Endothelial cell of umbilical vein (primary cell): ENCODE data around the gene DGKI. TPM values are rescaled to one million over a fixed set of nuclear protein-coding genes. Genes with fewer than 3 reads are reported as not detected.

Experiments used
- BruUV-seq: library from RNA; stranded (reverse); fragments of 400-500 nt; replicated peaks from 2 replicates; lab custom pipeline; 2021; lab: Mats Ljungman, UMichigan
- CTCF ChIA-PET: fragments of 300-600, 350-600 bp; sonication (Branson Sonifier 250); formaldehyde crosslinking; loops from one replicate; lab custom pipeline; 2021; ENCODE audit warnings: antibody characterized with exemption, inconsistent platforms; lab: Charles Lee
- POLR2A ChIA-PET: fragments of 300-600, 350-600 bp; sonication (Branson Sonifier 250); formaldehyde crosslinking; loops from one replicate; lab custom pipeline; 2021; ENCODE audit warnings: antibody characterized with exemption, inconsistent platforms; lab: Charles Lee
- DNase-seq: peaks from one replicate; pipeline ENCODE4 v3.0.0-alpha.2; 2011; ENCODE audit warnings: low read depth, low spot score
- FAIRE-seq: peaks from 2 replicates; lab custom pipeline; 2011; peaks lifted over from hg19 to GRCh38; lab: Jason Lieb, UNC
- H2AFZ ChIP-seq: 2 replicates; pipeline ENCODE4 v1.6.0; 2012; ENCODE audit warnings: low read depth, low read length, control low read depth, inconsistent platforms
- H3K27ac ChIP-seq: 2 replicates; pipeline ENCODE4 v1.5.1; 2011; ENCODE audit warnings: low read depth, mild to moderate bottlenecking, control low read depth, low read length, moderate library complexity; ENCODE audit not compliant: insufficient read depth
- H3K27me3 ChIP-seq, 2 experiments: 2 replicates each; pipeline versions ENCODE4 v1.6.0 to v1.6.1; 2011; ENCODE audit warnings: low read length in 2 of 2, mixed read lengths in 1 of 2; ENCODE audit not compliant: control insufficient read depth in 2 of 2, insufficient read depth in 2 of 2
- H3K36me3 ChIP-seq, 2 experiments: 2 replicates in 1 of 2; 3 replicates in 1 of 2; pipeline ENCODE4 v1.5.1; 2011; ENCODE audit warnings: low read length in 2 of 2, mild to moderate bottlenecking in 1 of 2, moderate library complexity in 1 of 2; ENCODE audit not compliant: control insufficient read depth in 2 of 2, insufficient read depth in 2 of 2; ENCODE audit errors: extremely low read depth in 1 of 2
- H3K4me1 ChIP-seq: 3 replicates; pipeline ENCODE4 v1.5.1; 2011; ENCODE audit warnings: mild to moderate bottlenecking, low read length; ENCODE audit not compliant: control insufficient read depth, insufficient read depth; ENCODE audit errors: extremely low read depth
- H3K4me2 ChIP-seq: 2 replicates; pipeline ENCODE4 v1.6.1; 2011; ENCODE audit warnings: low read length, control low read depth, mixed read lengths; ENCODE audit not compliant: insufficient read depth
- H3K4me3 ChIP-seq, 3 experiments: fragments of 200-600 bp in 1 of 3; sonication (generic), shearing (Covaris generic) in 1 of 3; replicated peaks in 1 of 3; 2 replicates each; pipeline ENCODE4 v1.5.1; 2011 to 2016; ENCODE audit warnings: control low read depth in 3 of 3, low read length in 3 of 3, mild to moderate bottlenecking in 2 of 3, inconsistent platforms in 1 of 3, low read depth in 1 of 3, moderate library complexity in 1 of 3; ENCODE audit not compliant: insufficient read depth in 1 of 3
- H3K79me2 ChIP-seq: 2 replicates; pipeline ENCODE4 v1.6.0; 2012; ENCODE audit warnings: low read length, inconsistent platforms; ENCODE audit not compliant: control insufficient read depth, insufficient read depth
- H3K9ac ChIP-seq: replicated peaks from 2 replicates; pipeline ENCODE3; 2011; ENCODE audit warnings: low read length, control low read depth; ENCODE audit not compliant: insufficient read depth; ENCODE audit errors: extremely low read depth
- H3K9me1 ChIP-seq: replicated peaks from 3 replicates; pipeline ENCODE4 v1.6.0; 2011; ENCODE audit warnings: mild to moderate bottlenecking, low read length; ENCODE audit not compliant: control insufficient read depth, insufficient read depth; ENCODE audit errors: extremely low read depth
- H3K9me3 ChIP-seq: replicated peaks from 2 replicates; pipeline ENCODE4 v1.5.1; 2012; ENCODE audit warnings: low read length, inconsistent platforms; ENCODE audit not compliant: control insufficient read depth, insufficient read depth
- H4K20me1 ChIP-seq: replicated peaks from 2 replicates; pipeline ENCODE3; 2011; ENCODE audit warnings: mild to moderate bottlenecking, low read length; ENCODE audit not compliant: control insufficient read depth, insufficient read depth; ENCODE audit errors: extremely low read depth
- CTCF ChIP-seq, 2 donors: IDR thresholded peaks; 1 replicate in 1 of 2; 2 replicates in 1 of 2; pipeline ENCODE4 v1.5.1; 2011; ENCODE audit warnings: low read length in 2 of 2, mild to moderate bottlenecking in 2 of 2, moderate library complexity in 2 of 2, control low read depth in 1 of 2, inconsistent platforms in 1 of 2, low read depth in 1 of 2; ENCODE audit not compliant: insufficient read depth in 1 of 2; ENCODE audit errors: extremely low read depth in 1 of 2
- EZH2 ChIP-seq: IDR thresholded peaks from 2 replicates; pipeline ENCODE4 v1.6.1; 2012; ENCODE audit warnings: borderline replicate concordance, low read depth, mild to moderate bottlenecking, moderate library complexity, low read length, inconsistent platforms; ENCODE audit not compliant: severe bottlenecking
- FOS ChIP-seq: IDR thresholded peaks from 2 replicates; pipeline ENCODE4 v1.6.1; 2011; ENCODE audit warnings: mild to moderate bottlenecking, low read length, moderate library complexity, borderline replicate concordance; ENCODE audit not compliant: insufficient read depth
- GATA2 ChIP-seq: IDR thresholded peaks from 2 replicates; pipeline ENCODE4 v1.7.0; 2011; ENCODE audit warnings: low read depth, mild to moderate bottlenecking, moderate library complexity, mixed read lengths, low read length; ENCODE audit not compliant: insufficient read length, insufficient read depth
- JUN ChIP-seq: IDR thresholded peaks from 2 replicates; pipeline ENCODE4 v1.6.1; 2011; ENCODE audit warnings: borderline replicate concordance, low read depth; ENCODE audit not compliant: insufficient read length, insufficient read depth
- MAX ChIP-seq: IDR thresholded peaks from 2 replicates; pipeline ENCODE4 v1.6.1; 2011; ENCODE audit not compliant: insufficient read depth, insufficient read length
- MYC ChIP-seq: IDR thresholded peaks from one replicate; pipeline ENCODE4 v1.6.1; 2011; ENCODE audit warnings: mild to moderate bottlenecking, low read depth, low read length
- POLR2A ChIP-seq: IDR thresholded peaks from 2 replicates; pipeline ENCODE4 v1.6.1; 2012; ENCODE audit warnings: low read depth, mild to moderate bottlenecking, control low read depth, low read length
- POLR2AphosphoS5 ChIP-seq: IDR thresholded peaks from 2 replicates; pipeline ENCODE4 v1.6.1; 2012; ENCODE audit warnings: low read depth, mild to moderate bottlenecking, control low read depth, low read length, moderate library complexity; ENCODE audit not compliant: insufficient read depth
- dilution Hi-C: fragments of 300-500 bp; cut with MboI; formaldehyde crosslinking; loops from one replicate; pipeline ENCODE4 v1.15.0; 2019; ENCODE audit warnings: low sequenced_read_pairs; ENCODE audit not compliant: extremely low pct_ligation_motif_present
- intact Hi-C: fragments of 100-400 bp; cut with micrococcal nuclease; formaldehyde crosslinking; loops from one replicate; pipeline ENCODE4 v1.10.0; 2022
- polyA plus RNA-seq, 4 experiments: library from polyadenylated mRNA; depleted of rRNA in 3 of 4; stranded (reverse) in 3 of 4; unstranded in 1 of 4; fragments of >200 nt; gene quantifications; 2 replicates each; pipeline versions ENCODE4 v1.2.1 to v1.2.3, GENCODE V29; 2011 to 2012; ENCODE audit warnings: missing spikeins in 1 of 4
- total RNA-seq: library from RNA; stranded (reverse); gene quantifications from 2 replicates; pipeline ENCODE4 v1.2.3, GENCODE V29; 2021

The DGKI gene
- total and polyA plus RNA-seq, 2 donors (not counting 3 experiments of a cell fraction or from before 2014, with no cell fraction given): 0.11 to 0.51 TPM

DNA sequence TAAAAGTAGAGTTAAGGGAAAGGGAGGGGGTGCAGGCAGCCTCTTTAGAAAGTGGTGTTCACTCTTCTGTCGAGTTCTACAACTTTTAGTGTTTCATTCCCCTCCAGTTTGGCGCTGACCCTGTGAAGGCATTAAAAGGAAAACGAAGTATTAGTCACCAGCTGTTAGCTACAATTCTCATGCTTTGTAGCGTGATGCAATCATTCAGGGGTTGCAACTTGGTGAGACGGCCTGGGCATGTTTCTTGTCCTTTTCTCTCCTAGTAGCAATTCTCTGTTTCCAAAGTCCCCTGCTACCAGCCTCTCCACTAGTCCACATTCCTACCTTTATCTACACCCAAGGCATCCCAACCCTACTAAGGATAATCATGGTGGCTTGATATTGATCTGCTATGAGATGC lies 33.7 kb upstream of the DGKI start:
- POLR2A ChIA-PET: no interaction called here
- H3K9me1 ChIP-seq: no peaks in the 10 kb centered on the region
- FAIRE-seq: no peak
- H4K20me1 ChIP-seq: no peaks in the 10 kb centered on the region
- no peak overlapping the region for H3K9ac ChIP-seq
- TF ChIP-seq GATA2 (no peak), FOS (no peak), MYC (no peak), CTCF (IDR thresholded peaks at IDR 0.05; ENCODE audit: extremely low read depth in 1 of 2, insufficient read depth in 1 of 2, low read depth in 1 of 2, low read length in 2 of 2) (no peak), POLR2AphosphoS5 (no peak), JUN (no peak), EZH2 (no peak), POLR2A (no peak), MAX (no peak)
- H3K27ac ChIP-seq: no peak overlapping the region
- no peak overlapping the region for H2AFZ ChIP-seq
- DNase-seq: no peak
- CTCF ChIA-PET: interaction anchor here (6.3 kb wide), 1 partner anchor 225 kb away, joined by 31 read pairs; no protein-coding TSS in a partner anchor
- H3K79me2 ChIP-seq: no peaks in the 10 kb centered on the region
- H3K27me3 ChIP-seq: no peaks in the 10 kb centered on the region
- H3K4me2 ChIP-seq: no peak overlapping the region
- no peak overlapping the region for H3K4me3 ChIP-seq
- no peaks in the 10 kb centered on the region for H3K9me3 ChIP-seq
- peaks cover 15 to 48% of the 10 kb centered on the region in 2 experiments for H3K36me3 ChIP-seq
- dilution Hi-C loops: no loop called here
- intact Hi-C loops: no loop called here
- no TSS peak for BruUV-seq
- peaks cover 8% of the 10 kb centered on the region for H3K4me1 ChIP-seq
